B cell (primary cell): ENCODE results near the gene SOX6. TPM values are rescaled to one million over a fixed set of nuclear protein-coding genes. Genes with fewer than 3 reads are reported as not detected.

Experiments
- ATAC-seq: fragments of 200-7000 bp; cut with Tn5 transposase; one replicate; pipeline ENCODE4 v1.10.0; 2021; ENCODE audit warnings: low read depth, mild to moderate bottlenecking, moderate number of reproducible peaks, moderate library complexity
- CTCF ChIA-PET: fragments of 350-600 bp; sonication (Branson Sonifier 250); formaldehyde crosslinking; loops from one replicate; lab custom pipeline; 2021; ENCODE audit warnings: antibody characterized with exemption, inconsistent platforms; lab: Charles Lee
- POLR2A ChIA-PET: fragments of 350-600 bp; sonication (Branson Sonifier 250); formaldehyde crosslinking; loops from one replicate; lab custom pipeline; 2021; ENCODE audit warnings: antibody characterized with exemption; lab: Charles Lee
- DNase-seq: peaks from one replicate; pipeline ENCODE4 v3.0.0; 2013
- H2AFZ ChIP-seq: 2 replicates; pipeline ENCODE4 v1.6.1; 2012; ENCODE audit warnings: mild to moderate bottlenecking, low read depth, low read length; ENCODE audit not compliant: insufficient read depth, poor library complexity, severe bottlenecking
- H3K27ac ChIP-seq, 2 donors: 1 replicate in 1 of 2; 2 replicates in 1 of 2; pipeline ENCODE4 v1.5.1; 2012 to 2013; ENCODE audit warnings: low read length in 2 of 2, mild to moderate bottlenecking in 2 of 2, moderate library complexity in 1 of 2
- H3K27me3 ChIP-seq, 4 experiments: fragments of 200-600 bp in 1 of 4; sonication (generic) in 1 of 4; replicated peaks in 1 of 4; 1 replicate in 2 of 4; 2 replicates in 2 of 4; pipeline versions ENCODE4 v1.6.1 to v1.7.0; 2013 to 2016; ENCODE audit warnings: low read length in 3 of 4, mild to moderate bottlenecking in 2 of 4, mixed read lengths in 1 of 4, moderate library complexity in 1 of 4; ENCODE audit not compliant: insufficient read depth in 4 of 4, control insufficient read depth in 3 of 4; ENCODE audit errors: control extremely low read depth in 1 of 4
- H3K36me3 ChIP-seq, 2 experiments: replicated peaks in 1 of 2; 1 replicate in 1 of 2; 2 replicates in 1 of 2; pipeline versions ENCODE4 v1.6.1 to v1.7.1; 2013; ENCODE audit warnings: low read length in 1 of 2; ENCODE audit not compliant: insufficient read depth in 2 of 2, control insufficient read depth in 1 of 2; ENCODE audit errors: control extremely low read depth in 1 of 2, extremely low read depth in 1 of 2
- H3K4me1 ChIP-seq, 2 donors: fragments of 200-600 bp in 1 of 2; sonication (generic) in 1 of 2; 1 replicate in 1 of 2; 2 replicates in 1 of 2; pipeline versions ENCODE4 v1.5.1 to v1.6.1; 2013 to 2017; ENCODE audit warnings: low read length in 2 of 2; ENCODE audit not compliant: control insufficient read depth in 2 of 2, insufficient read depth in 2 of 2
- H3K4me2 ChIP-seq: replicated peaks from 2 replicates; pipeline ENCODE3; 2012; ENCODE audit warnings: mild to moderate bottlenecking, low read depth, low read length; ENCODE audit not compliant: poor library complexity, severe bottlenecking
- H3K4me3 ChIP-seq, 5 experiments: fragments of 200-600 bp in 1 of 5; sonication (generic) in 1 of 5; 1 replicate in 3 of 5; 2 replicates in 2 of 5; pipeline versions ENCODE4 v1.5.1 to v1.7.0; 2011 to 2016; ENCODE audit warnings: low read length in 4 of 5, mild to moderate bottlenecking in 4 of 5, low read depth in 2 of 5, control low read depth in 1 of 5, moderate library complexity in 1 of 5; ENCODE audit not compliant: insufficient read depth in 1 of 5; ENCODE audit errors: control extremely low read depth in 1 of 5, extremely low read depth in 1 of 5
- H3K79me2 ChIP-seq: fragments of 200-600 bp; sonication (generic); one replicate; pipeline ENCODE4 v1.6.0; 2016; ENCODE audit warnings: low read length; ENCODE audit not compliant: control insufficient read depth, insufficient read depth
- H3K9ac ChIP-seq: fragments of 200-600 bp; sonication (generic); 2 replicates; pipeline ENCODE4 v1.6.1; 2017; ENCODE audit warnings: mild to moderate bottlenecking, low read length, moderate library complexity
- H3K9me3 ChIP-seq, 3 donors: one replicate each; pipeline versions ENCODE4 v1.6.1 to v1.7.1; 2013; ENCODE audit warnings: low read length in 2 of 3; ENCODE audit not compliant: control insufficient read depth in 2 of 3, insufficient read depth in 1 of 3; ENCODE audit errors: control extremely low read depth in 1 of 3
- H4K20me1 ChIP-seq: 2 replicates; pipeline ENCODE4 v1.6.0; 2012; ENCODE audit warnings: mild to moderate bottlenecking, low read length; ENCODE audit not compliant: insufficient read depth, control insufficient read depth, poor library complexity, severe bottlenecking
- H3K27ac Mint-ChIP-seq: one replicate; pipeline ENCODE4 v1.8.0; 2021; ENCODE audit warnings: mixed read lengths
- H3K27me3 Mint-ChIP-seq: one replicate; pipeline ENCODE4 v1.8.0; 2021; ENCODE audit warnings: mixed read lengths
- H3K4me1 Mint-ChIP-seq: one replicate; pipeline ENCODE4 v1.8.0; 2021; ENCODE audit warnings: mixed read lengths
- H3K4me3 Mint-ChIP-seq: one replicate; pipeline ENCODE4 v1.8.0; 2021; ENCODE audit warnings: mixed read lengths
- H3K9me3 Mint-ChIP-seq: one replicate; pipeline ENCODE4 v1.8.0; 2022; ENCODE audit warnings: mixed read lengths; ENCODE audit not compliant: insufficient read depth
- EZH2 ChIP-seq: IDR thresholded peaks from 2 replicates; pipeline ENCODE4 v1.6.1; 2012; ENCODE audit warnings: borderline replicate concordance, low read depth, mild to moderate bottlenecking, moderate library complexity, low read length; ENCODE audit not compliant: insufficient read depth, poor library complexity, severe bottlenecking
- WGBS: methylation state at CpG from one replicate; pipeline ENCODE4 v1.1.5; 2013; ENCODE audit warnings: missing lambda C conversion rate; ENCODE audit not compliant: insufficient coverage; 5-methylcytosine and 5-hydroxymethylcytosine counted together
- intact Hi-C: fragments of 100-400 bp; cut with micrococcal nuclease; formaldehyde crosslinking; loops from one replicate; pipeline ENCODE4 v1.10.0; 2022
- polyA plus RNA-seq: library from polyadenylated mRNA; depleted of rRNA; stranded (reverse); fragments of >200 nt; gene quantifications from 2 replicates; pipeline ENCODE4 v1.2.3, GENCODE V29; 2012
- total RNA-seq, 2 donors: library from RNA; stranded (reverse); fragments of 120-200 nt in 1 of 2; gene quantifications; 1 replicate in 1 of 2; 2 replicates in 1 of 2; pipeline versions ENCODE4 v1.2.3 to v1.2.4, GENCODE V29; 2013 to 2022
- TF ChIP-seq, protein P1 (sequence below): fragments of 200-600 bp; IDR thresholded peaks from one replicate; pipeline ENCODE4 v1.8.0; 2022; ENCODE audit warnings: antibody characterized with exemption, mild to moderate bottlenecking

SOX6 gene
- total and polyA plus RNA-seq, 2 donors (not counting 1 experiment from before 2014, with no cell fraction given): not detected

DNA sequence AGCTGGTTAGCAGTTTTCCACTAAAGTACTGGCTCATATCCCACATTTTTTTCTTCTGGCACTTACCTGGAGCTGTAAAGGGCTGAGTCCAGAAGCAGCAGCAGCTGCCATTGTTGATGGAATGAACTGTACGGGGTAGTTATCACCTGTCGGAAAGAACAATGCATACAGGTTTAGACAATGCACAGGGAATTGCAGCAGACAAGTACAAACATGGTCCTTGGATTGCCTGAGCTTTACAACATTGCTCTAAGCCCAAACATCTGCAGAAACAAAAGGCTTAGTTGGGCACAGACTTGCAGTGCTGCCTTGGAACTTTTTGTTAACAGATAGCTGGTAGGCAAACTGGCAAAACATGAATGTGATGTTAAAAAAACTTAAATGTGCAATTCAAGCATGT, 258.8 kb downstream of the SOX6 start:
- no peaks in the 10 kb centered on the region for H3K4me1 Mint-ChIP-seq
- no peak overlapping the region for H3K9ac ChIP-seq
- ATAC-seq (no peak), DNase-seq (no peak)
- H4K20me1 ChIP-seq: no peaks in the 10 kb centered on the region
- intact Hi-C loops: no loop called here
- CTCF ChIA-PET: interaction anchor here (0.7 to 1.1 kb wide), 2 partner anchors 13 to 47 kb away, joined by 3 read pairs; no protein-coding TSS in a partner anchor
- no peak overlapping the region for H3K27ac Mint-ChIP-seq
- no peaks in the 10 kb centered on the region for H3K9me3 Mint-ChIP-seq
- 100% methylated on average over 2 of the region's 2 CpGs for WGBS
- H3K79me2 ChIP-seq: no peaks in the 10 kb centered on the region
- no peaks in the 10 kb centered on the region for H3K27me3 Mint-ChIP-seq
- H3K36me3 ChIP-seq: no peaks in the 10 kb centered on the region
- TF ChIP-seq EZH2: no peak
- TF ChIP-seq, protein P1, sequence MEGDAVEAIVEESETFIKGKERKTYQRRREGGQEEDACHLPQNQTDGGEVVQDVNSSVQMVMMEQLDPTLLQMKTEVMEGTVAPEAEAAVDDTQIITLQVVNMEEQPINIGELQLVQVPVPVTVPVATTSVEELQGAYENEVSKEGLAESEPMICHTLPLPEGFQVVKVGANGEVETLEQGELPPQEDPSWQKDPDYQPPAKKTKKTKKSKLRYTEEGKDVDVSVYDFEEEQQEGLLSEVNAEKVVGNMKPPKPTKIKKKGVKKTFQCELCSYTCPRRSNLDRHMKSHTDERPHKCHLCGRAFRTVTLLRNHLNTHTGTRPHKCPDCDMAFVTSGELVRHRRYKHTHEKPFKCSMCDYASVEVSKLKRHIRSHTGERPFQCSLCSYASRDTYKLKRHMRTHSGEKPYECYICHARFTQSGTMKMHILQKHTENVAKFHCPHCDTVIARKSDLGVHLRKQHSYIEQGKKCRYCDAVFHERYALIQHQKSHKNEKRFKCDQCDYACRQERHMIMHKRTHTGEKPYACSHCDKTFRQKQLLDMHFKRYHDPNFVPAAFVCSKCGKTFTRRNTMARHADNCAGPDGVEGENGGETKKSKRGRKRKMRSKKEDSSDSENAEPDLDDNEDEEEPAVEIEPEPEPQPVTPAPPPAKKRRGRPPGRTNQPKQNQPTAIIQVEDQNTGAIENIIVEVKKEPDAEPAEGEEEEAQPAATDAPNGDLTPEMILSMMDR: no peak
- no peak overlapping the region for H3K4me2 ChIP-seq
- H3K4me3 ChIP-seq: no peak overlapping the region
- no peak overlapping the region for H3K27ac ChIP-seq
- H2AFZ ChIP-seq: no peak overlapping the region
- H3K4me3 Mint-ChIP-seq: no peak overlapping the region
- H3K27me3 ChIP-seq: no peaks in the 10 kb centered on the region
- POLR2A ChIA-PET: no interaction called here
- no peaks in the 10 kb centered on the region for H3K9me3 ChIP-seq
- no peaks in the 10 kb centered on the region for H3K4me1 ChIP-seq

- no peak overlapping the region for H2AFZ ChIP-seq
- intact Hi-C loops: no loop called here
- H4K20me1 ChIP-seq: no peaks in the 10 kb centered on the region
- H3K27me3 Mint-ChIP-seq: no peaks in the 10 kb centered on the region
- 86% methylated on average over 2 of the region's 2 CpGs for WGBS
- H3K4me1 ChIP-seq: no peaks in the 10 kb centered on the region
- H3K4me2 ChIP-seq: no peak overlapping the region
- H3K27ac Mint-ChIP-seq: no peak overlapping the region
- H3K4me3 Mint-ChIP-seq: no peak overlapping the region
- H3K9me3 Mint-ChIP-seq: no peaks in the 10 kb centered on the region
- H3K4me1 Mint-ChIP-seq: no peaks in the 10 kb centered on the region
- no peak for DNase-seq
- no peaks in the 10 kb centered on the region for H3K9me3 ChIP-seq
- no peaks in the 10 kb centered on the region for H3K79me2 ChIP-seq
- no peak overlapping the region for H3K27ac ChIP-seq
- ATAC-seq: no peak
- ChIA-PET POLR2A (no interaction called here), CTCF (no interaction called here)
- H3K9ac ChIP-seq: no peak overlapping the region
- no peaks in the 10 kb centered on the region for H3K36me3 ChIP-seq
- no peaks in the 10 kb centered on the region for H3K27me3 ChIP-seq
- no peak overlapping the region for H3K4me3 ChIP-seq
- TF ChIP-seq EZH2: no peak
- TF ChIP-seq, protein P1: no peak
Measured at GRCh38 chr11:16096336-16096735, 260.0 kb downstream of the SOX6 start.
